Kidney (tissue), 22 donors: ENCODE results near the gene PFAS. TPM values are rescaled to one million over a fixed set of nuclear protein-coding genes. Genes with fewer than 3 reads are reported as not detected.
A peak's percentile ranks its signal among the peaks of the same experiment; 100 is the strongest.

Experiments used
- DNase-seq, 5 donors: peaks; one replicate each; pipeline ENCODE4 v3.0.0-alpha.2; 2013 to 2020
- FAIRE-seq: peaks from 2 replicates; lab custom pipeline; 2012; peaks lifted over from hg19 to GRCh38; lab: Jason Lieb, UNC
- H3K27ac ChIP-seq, 2 donors: one replicate each; pipeline ENCODE4 v1.7.0; 2013; ENCODE audit warnings: low read depth in 2 of 2, low read length in 2 of 2, inconsistent platforms in 1 of 2
- H3K27me3 ChIP-seq: one replicate; pipeline ENCODE4 v1.7.1; 2013; ENCODE audit warnings: low read length, inconsistent platforms; ENCODE audit not compliant: control insufficient read depth, insufficient read depth
- H3K36me3 ChIP-seq, 3 donors: one replicate each; pipeline versions ENCODE4 v1.7.0 to v1.7.1; 2013; ENCODE audit warnings: low read length in 3 of 3, control low read depth in 1 of 3, inconsistent platforms in 1 of 3; ENCODE audit not compliant: insufficient read depth in 3 of 3, control insufficient read depth in 2 of 3
- H3K4me1 ChIP-seq, 3 donors: one replicate each; pipeline versions ENCODE4 v1.7.0 to v1.7.1; 2013; ENCODE audit warnings: low read length in 3 of 3, inconsistent platforms in 1 of 3, low read depth in 1 of 3; ENCODE audit not compliant: control insufficient read depth in 2 of 3, insufficient read depth in 2 of 3
- H3K4me3 ChIP-seq, 3 donors: one replicate each; pipeline versions ENCODE4 v1.7.0 to v1.8.1; 2013; ENCODE audit warnings: low read length in 3 of 3, control low read depth in 1 of 3, inconsistent platforms in 1 of 3
- H3K9ac ChIP-seq, 3 donors: one replicate each; pipeline versions ENCODE4 v1.7.0 to v1.7.1; 2013; ENCODE audit warnings: low read length in 3 of 3, control low read depth in 1 of 3, inconsistent platforms in 1 of 3
- H3K9me3 ChIP-seq, 3 donors: one replicate each; pipeline versions ENCODE4 v1.7.0 to v1.7.1; 2013; ENCODE audit warnings: low read length in 3 of 3, control low read depth in 1 of 3, inconsistent platforms in 1 of 3; ENCODE audit not compliant: control insufficient read depth in 2 of 3, insufficient read depth in 1 of 3
- intact Hi-C: fragments of 100-400 bp; cut with DNase I; formaldehyde crosslinking; loops from one replicate; pipeline ENCODE4 v1.11.1; 2022
- long read RNA-seq, 10 donors: library from polyadenylated mRNA in 1 of 10; unstranded in 1 of 10; transcript quantifications; one replicate each; pipeline ENCODE4 v2.0.0 and lab custom pipeline, GENCODE V29; 2021 to 2026
- polyA plus RNA-seq: library from polyadenylated mRNA; stranded (reverse); fragments of 350-450 nt; fragmentation: Illumina TruSeq; extraction: RNeasy Lipid Tissue Mini Kit (QIAGEN cat#74804); gene quantifications from one replicate; pipeline ENCODE4 v1.2.3, GENCODE V29; 2014; ENCODE audit warnings: low read depth, low replicate concordance; ENCODE audit not compliant: insufficient read depth
- total RNA-seq: library from RNA; stranded (reverse); fragmentation: NEBNext Ultra II Directional; extraction: Animal tissue kit (Norgen Biotek cat#: 25700); gene quantifications from one replicate; pipeline ENCODE4 v1.2.1, GENCODE V29; 2021
- TF ChIP-seq, protein P1 (sequence below): IDR thresholded peaks from 3 replicates; pipeline ENCODE4 v1.5.1; 2012; ENCODE audit warnings: mild to moderate bottlenecking, moderate library complexity, borderline replicate concordance; ENCODE audit not compliant: insufficient read depth; ENCODE audit errors: extremely low read depth
- donor health status: control.
- donor health status: control.
- donor health status: control.
- donor health status: control.
- donor health status: control.
- donor health status: DM: yes; HTN: yes; CAD: no.
- donor health status: Normal renal cell carcinoma (clear cell type).

Gene PFAS
- total RNA-seq (49.5 TPM), polyA plus RNA-seq (7.6 TPM)
- long read RNA-seq, donor 1, partial matches to known transcripts: 4,801 of 4,948 reads
- long read RNA-seq, donor 1, other reads (novel, unspliced or antisense): 147 of 4,948 reads
- long read RNA-seq, donor 2, partial matches to known transcripts: 0 of 1 reads
- long read RNA-seq, donor 2, other reads (novel, unspliced or antisense): 0 of 1 reads
- long read RNA-seq, donor 3, partial matches to known transcripts: 0 of 1 reads
- long read RNA-seq, donor 3, other reads (novel, unspliced or antisense): 0 of 1 reads
- long read RNA-seq, donor 4, full-length matches to known transcripts: 2 of 7 reads
- long read RNA-seq, donor 4, partial matches to known transcripts: 5 of 7 reads
- long read RNA-seq, donor 4, other reads (novel, unspliced or antisense): 0 of 7 reads
- long read RNA-seq, donor 5: 0 reads
- long read RNA-seq, donor 6: 0 reads
- long read RNA-seq, donor 7, partial matches to known transcripts: 19 of 19 reads
- long read RNA-seq, donor 7, other reads (novel, unspliced or antisense): 0 of 19 reads
- long read RNA-seq, donor 8: 0 reads
- long read RNA-seq, donor 9: 0 reads
- long read RNA-seq, donor 10, full-length matches to known transcripts: 1 of 1 reads
- long read RNA-seq, donor 10, partial matches to known transcripts: 0 of 1 reads
- long read RNA-seq, donor 10, other reads (novel, unspliced or antisense): 0 of 1 reads

- DNase-seq (peak; percentile 96 to 98 (median 98)), FAIRE-seq (no peak)
- peak within 1 kb of the TSS; percentile 76 to 99 (median 97) for H3K9ac ChIP-seq
- H3K27me3 ChIP-seq: no peaks in the 10 kb centered on the region
- peak within 1 kb of the TSS; percentile 89 to 99 for H3K27ac ChIP-seq
- intact Hi-C loops: no loop called here
- TF ChIP-seq, protein P1, sequence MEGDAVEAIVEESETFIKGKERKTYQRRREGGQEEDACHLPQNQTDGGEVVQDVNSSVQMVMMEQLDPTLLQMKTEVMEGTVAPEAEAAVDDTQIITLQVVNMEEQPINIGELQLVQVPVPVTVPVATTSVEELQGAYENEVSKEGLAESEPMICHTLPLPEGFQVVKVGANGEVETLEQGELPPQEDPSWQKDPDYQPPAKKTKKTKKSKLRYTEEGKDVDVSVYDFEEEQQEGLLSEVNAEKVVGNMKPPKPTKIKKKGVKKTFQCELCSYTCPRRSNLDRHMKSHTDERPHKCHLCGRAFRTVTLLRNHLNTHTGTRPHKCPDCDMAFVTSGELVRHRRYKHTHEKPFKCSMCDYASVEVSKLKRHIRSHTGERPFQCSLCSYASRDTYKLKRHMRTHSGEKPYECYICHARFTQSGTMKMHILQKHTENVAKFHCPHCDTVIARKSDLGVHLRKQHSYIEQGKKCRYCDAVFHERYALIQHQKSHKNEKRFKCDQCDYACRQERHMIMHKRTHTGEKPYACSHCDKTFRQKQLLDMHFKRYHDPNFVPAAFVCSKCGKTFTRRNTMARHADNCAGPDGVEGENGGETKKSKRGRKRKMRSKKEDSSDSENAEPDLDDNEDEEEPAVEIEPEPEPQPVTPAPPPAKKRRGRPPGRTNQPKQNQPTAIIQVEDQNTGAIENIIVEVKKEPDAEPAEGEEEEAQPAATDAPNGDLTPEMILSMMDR: no peak
- H3K4me1 ChIP-seq: peaks cover 0 to 6% (median 0%) of the 10 kb centered on the region in 3 donors
- peaks cover 0 to under 1% (median 0%) of the 10 kb centered on the region in 3 donors for H3K36me3 ChIP-seq
- no peaks in the 10 kb centered on the region for H3K9me3 ChIP-seq
- peak within 1 kb of the TSS; percentile 97 to 99 (median 98) for H3K4me3 ChIP-seq
Measured at GRCh38 chr17:8248751-8249607, at the start of gene PFAS. TSS of gene PFAS (plus strand) at chr17:8249289. CDS start at chr17:8253938, 4,649 bp downstream.

DNA sequence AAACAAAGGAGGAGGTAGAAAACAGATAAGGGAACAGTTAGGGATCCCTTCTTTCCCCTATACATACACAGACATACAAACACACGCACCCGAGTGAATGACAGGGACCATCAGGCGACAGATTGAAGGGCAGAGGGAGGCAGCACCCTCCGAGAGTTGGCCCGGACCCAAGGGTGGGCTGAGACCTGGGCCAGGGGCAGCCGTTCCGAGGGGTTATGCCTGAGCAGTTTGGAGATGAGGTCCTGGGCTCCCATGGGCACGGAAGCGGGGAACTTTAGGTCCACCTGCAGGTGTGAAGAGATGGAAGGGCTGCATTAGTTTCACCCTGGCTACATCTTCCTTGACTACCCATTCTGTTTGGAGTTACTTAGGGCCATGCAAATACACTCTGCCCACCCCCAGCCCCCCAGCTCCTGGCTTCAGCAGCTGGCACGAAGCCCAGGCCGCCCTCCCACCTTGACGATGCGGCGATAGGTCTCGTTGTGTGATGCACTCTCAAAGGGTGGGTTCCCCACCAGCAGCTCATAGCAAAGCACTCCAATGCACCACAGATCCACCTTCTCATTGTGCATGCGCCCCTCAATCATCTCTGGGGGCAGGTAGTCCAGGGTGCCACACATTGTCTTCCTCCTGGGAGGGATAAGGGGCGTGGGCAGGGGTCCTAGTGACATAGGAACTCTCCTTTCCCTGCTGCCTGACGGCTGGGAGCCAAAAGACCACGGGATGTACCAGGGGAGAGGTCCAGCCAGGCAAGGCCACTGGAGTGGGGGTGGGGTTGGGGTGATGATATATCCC lies 44.1 kb upstream of the PFAS start:
- no peaks in the 10 kb centered on the region for H3K27me3 ChIP-seq
- FAIRE-seq (no peak), DNase-seq (peak in 1 of 5 donors; percentile 62)
- H3K9ac ChIP-seq: no peak overlapping the region
- no peaks in the 10 kb centered on the region for H3K9me3 ChIP-seq
- H3K4me3 ChIP-seq: no peak overlapping the region
- H3K4me1 ChIP-seq: peaks cover 0 to under 1% (median 0%) of the 10 kb centered on the region in 3 donors
- intact Hi-C loops: no loop called here
- no peaks in the 10 kb centered on the region for H3K36me3 ChIP-seq
- TF ChIP-seq, protein P1: no peak
- no peak overlapping the region for H3K27ac ChIP-seq

- intact Hi-C loops: no loop called here
- Histone ChIP-seq H3K9me3 (no peaks in the 10 kb centered on the region), H3K9ac (no peak overlapping the region), H3K36me3 (no peaks in the 10 kb centered on the region), H3K27me3 (no peaks in the 10 kb centered on the region), H3K4me3 (no peak overlapping the region), H3K4me1 (peaks cover 0 to 9% (median 0%) of the 10 kb centered on the region in 3 donors), H3K27ac (no peak overlapping the region)
- FAIRE-seq (no peak), DNase-seq (peak in 1 of 5 donors; percentile 29)
- TF ChIP-seq, protein P1: no peak
Measured at GRCh38 chr17:8206536-8206935, 42.6 kb upstream of the PFAS start.
